ENCODE measurements around the gene RETREG1. TPM values are rescaled to one million over a fixed set of nuclear protein-coding genes. Genes with fewer than 3 reads are reported as not detected.

Gene RETREG1
- total and polyA plus RNA-seq, 2 experiments from 2014 or later, result 23.8 to 24.0 TPM

DNA sequence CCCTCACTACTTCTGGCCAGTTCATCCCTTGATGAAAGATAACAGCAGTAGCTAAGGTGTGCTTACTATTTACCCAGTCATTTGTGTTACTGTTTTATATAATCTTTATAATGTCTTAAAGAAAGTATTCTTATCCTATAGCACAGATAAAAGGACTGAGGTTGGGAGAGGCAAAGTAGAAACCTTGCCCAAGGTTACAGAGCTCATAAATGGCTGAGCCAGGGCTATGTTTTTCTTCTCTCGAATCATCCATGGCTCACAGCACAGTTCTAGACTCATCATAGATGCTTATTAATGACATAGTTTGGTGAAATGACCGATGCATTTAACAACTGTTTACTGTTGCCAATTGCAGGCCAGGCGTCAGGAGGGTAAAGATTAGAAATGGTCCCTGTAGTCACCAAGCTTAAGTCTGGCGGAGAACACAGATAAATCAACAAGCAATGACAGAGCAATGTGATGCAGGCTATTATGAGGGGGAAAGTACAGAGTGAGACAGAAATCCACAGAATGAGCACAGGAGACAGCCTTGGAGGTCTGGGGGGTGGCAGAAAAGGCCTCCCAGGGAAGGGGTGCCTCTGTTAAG, 85.6 kb downstream of the RETREG1 start:
- Histone ChIP-seq H3K27ac (peak overlapping the region; percentile 50), H3K79me2 (no peaks in the 10 kb centered on the region), H3K4me1 (ENCODE audit: insufficient read depth) (peaks cover 5% of the 10 kb centered on the region), H3K4me3 (no peak overlapping the region), H3K9me3 (ENCODE audit: low read depth) (no peaks in the 10 kb centered on the region), H2AFZ (no peak overlapping the region), H3K36me3 (replicated peaks; ENCODE audit: insufficient read depth, low read depth) (no peaks in the 10 kb centered on the region), H3K27me3 (no peaks in the 10 kb centered on the region), H3K9me2 (replicated peaks; ENCODE audit: insufficient read depth) (no peaks in the 10 kb centered on the region), H4K20me1 (ENCODE audit: insufficient read depth, poor library complexity, severe bottlenecking) (no peaks in the 10 kb centered on the region), H3K4me2 (no peak overlapping the region)
- peak; percentile 35 for DNase-seq (ENCODE audit: low spot score)
- TF ChIP-seq EZH2phosphoT487 (IDR thresholded peaks at IDR 0.05; ENCODE audit: low read depth, severe bottlenecking, unreplicated experiment) (no peak), EZH2 (IDR thresholded peaks at IDR 0.05; ENCODE audit: borderline replicate concordance) (no peak)
- TF ChIP-seq, protein P1, sequence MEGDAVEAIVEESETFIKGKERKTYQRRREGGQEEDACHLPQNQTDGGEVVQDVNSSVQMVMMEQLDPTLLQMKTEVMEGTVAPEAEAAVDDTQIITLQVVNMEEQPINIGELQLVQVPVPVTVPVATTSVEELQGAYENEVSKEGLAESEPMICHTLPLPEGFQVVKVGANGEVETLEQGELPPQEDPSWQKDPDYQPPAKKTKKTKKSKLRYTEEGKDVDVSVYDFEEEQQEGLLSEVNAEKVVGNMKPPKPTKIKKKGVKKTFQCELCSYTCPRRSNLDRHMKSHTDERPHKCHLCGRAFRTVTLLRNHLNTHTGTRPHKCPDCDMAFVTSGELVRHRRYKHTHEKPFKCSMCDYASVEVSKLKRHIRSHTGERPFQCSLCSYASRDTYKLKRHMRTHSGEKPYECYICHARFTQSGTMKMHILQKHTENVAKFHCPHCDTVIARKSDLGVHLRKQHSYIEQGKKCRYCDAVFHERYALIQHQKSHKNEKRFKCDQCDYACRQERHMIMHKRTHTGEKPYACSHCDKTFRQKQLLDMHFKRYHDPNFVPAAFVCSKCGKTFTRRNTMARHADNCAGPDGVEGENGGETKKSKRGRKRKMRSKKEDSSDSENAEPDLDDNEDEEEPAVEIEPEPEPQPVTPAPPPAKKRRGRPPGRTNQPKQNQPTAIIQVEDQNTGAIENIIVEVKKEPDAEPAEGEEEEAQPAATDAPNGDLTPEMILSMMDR (IDR thresholded peaks at IDR 0.05; ENCODE audit: poor library complexity), result no peak
- 43% methylated on average over 4 of the region's 4 CpGs for WGBS (ENCODE audit: low lambda C conversion rate, missing lambda C conversion rate)

DNA sequence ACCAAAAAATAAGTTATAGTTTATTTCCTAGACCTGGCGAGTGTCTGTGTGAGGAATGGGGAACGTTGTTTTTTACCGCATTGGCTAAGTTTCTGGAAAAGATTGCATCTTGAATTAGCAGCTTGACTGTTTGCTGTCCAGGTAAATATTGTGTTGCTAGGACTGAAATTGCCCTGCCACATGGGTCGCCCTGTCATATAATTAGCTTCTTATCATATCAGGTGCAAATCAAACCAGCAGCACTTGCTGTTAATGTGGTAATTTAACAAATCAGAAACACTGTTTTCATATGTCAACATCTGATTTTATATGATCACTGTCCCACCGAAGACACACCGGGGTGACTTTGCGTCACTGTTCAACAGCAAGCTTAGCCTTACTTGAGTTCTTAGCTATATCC, 87.5 kb downstream of the RETREG1 start:
- Histone ChIP-seq H3K79me2 (no peaks in the 10 kb centered on the region), H3K9me3 (ENCODE audit: low read depth) (no peaks in the 10 kb centered on the region), H3K4me2 (no peak overlapping the region), H3K36me3 (replicated peaks; ENCODE audit: insufficient read depth, low read depth) (no peaks in the 10 kb centered on the region), H4K20me1 (ENCODE audit: insufficient read depth, poor library complexity, severe bottlenecking) (no peaks in the 10 kb centered on the region), H3K27ac (no peak overlapping the region), H3K27me3 (no peaks in the 10 kb centered on the region), H2AFZ (no peak overlapping the region), H3K4me1 (ENCODE audit: insufficient read depth) (peaks cover 5% of the 10 kb centered on the region), H3K4me3 (no peak overlapping the region), H3K9me2 (replicated peaks; ENCODE audit: insufficient read depth) (no peaks in the 10 kb centered on the region)
- DNase-seq (ENCODE audit: low spot score), result peak; percentile 30
- WGBS (ENCODE audit: low lambda C conversion rate, missing lambda C conversion rate), result 61% methylated on average over 7 of the region's 7 CpGs
- no peak for TF ChIP-seq EZH2phosphoT487 (IDR thresholded peaks at IDR 0.05; ENCODE audit: low read depth, severe bottlenecking, unreplicated experiment)
- TF ChIP-seq EZH2 (IDR thresholded peaks at IDR 0.05; ENCODE audit: borderline replicate concordance), result no peak

DNA sequence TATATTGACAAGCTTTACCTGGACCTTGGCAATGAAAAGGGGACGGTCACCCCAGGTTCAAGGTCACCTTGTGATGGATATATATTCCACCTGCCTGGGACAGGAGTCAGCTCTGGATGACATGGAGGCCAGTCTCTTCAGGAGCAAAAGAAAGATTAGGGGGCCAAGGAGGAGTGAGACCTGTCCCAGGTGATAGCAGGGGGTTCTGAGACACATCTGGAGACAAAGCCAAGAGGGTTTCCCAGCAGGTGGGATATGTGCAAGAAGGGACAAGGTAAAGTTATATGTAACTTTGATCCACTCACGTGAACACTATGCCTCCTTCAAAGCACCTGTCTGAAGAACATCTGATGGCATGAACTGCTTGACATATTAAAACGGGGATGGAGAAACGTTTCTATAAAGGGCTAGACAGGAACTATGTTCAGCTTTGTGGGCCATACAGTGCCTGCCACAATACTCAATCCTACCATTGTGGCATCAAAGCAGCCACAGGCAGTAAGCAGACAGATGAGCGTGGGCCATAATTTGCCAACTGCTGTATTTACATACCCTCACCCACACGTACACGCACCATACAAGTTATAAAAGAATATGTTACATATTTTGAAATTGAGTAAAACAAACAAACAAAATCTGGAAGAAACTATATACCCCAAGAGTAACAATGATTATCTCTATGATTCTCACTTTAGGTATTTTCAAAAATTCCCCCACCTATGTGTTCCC, 88.3 kb downstream of the RETREG1 start:
- H4K20me1 ChIP-seq (ENCODE audit: insufficient read depth, poor library complexity, severe bottlenecking), result no peaks in the 10 kb centered on the region
- no peak overlapping the region for H2AFZ ChIP-seq
- H3K9me3 ChIP-seq (ENCODE audit: low read depth), result no peaks in the 10 kb centered on the region
- no peak overlapping the region for H3K4me2 ChIP-seq
- H3K4me3 ChIP-seq, result no peak overlapping the region
- no peaks in the 10 kb centered on the region for H3K36me3 ChIP-seq (replicated peaks; ENCODE audit: insufficient read depth, low read depth)
- peaks cover 5% of the 10 kb centered on the region for H3K4me1 ChIP-seq (ENCODE audit: insufficient read depth)
- DNase-seq (ENCODE audit: low spot score), result no peak
- TF ChIP-seq, protein P1 (IDR thresholded peaks at IDR 0.05; ENCODE audit: poor library complexity), result no peak
- TF ChIP-seq EZH2phosphoT487 (IDR thresholded peaks at IDR 0.05; ENCODE audit: low read depth, severe bottlenecking, unreplicated experiment) (no peak), EZH2 (IDR thresholded peaks at IDR 0.05; ENCODE audit: borderline replicate concordance) (no peak)
- no peak overlapping the region for H3K27ac ChIP-seq
- H3K9me2 ChIP-seq (replicated peaks; ENCODE audit: insufficient read depth), result no peaks in the 10 kb centered on the region
- no peaks in the 10 kb centered on the region for H3K27me3 ChIP-seq
- 86% methylated on average over 7 of the region's 7 CpGs for WGBS (ENCODE audit: low lambda C conversion rate, missing lambda C conversion rate)
- no peaks in the 10 kb centered on the region for H3K79me2 ChIP-seq

- TF ChIP-seq EZH2 (IDR thresholded peaks at IDR 0.05; ENCODE audit: borderline replicate concordance), result no peak
- no peaks in the 10 kb centered on the region for H3K9me3 ChIP-seq (ENCODE audit: low read depth)
- WGBS (ENCODE audit: low lambda C conversion rate, missing lambda C conversion rate), result 71% methylated on average over 4 of the region's 4 CpGs
- no peak overlapping the region for H3K4me2 ChIP-seq
- no peaks in the 10 kb centered on the region for H3K79me2 ChIP-seq
- H4K20me1 ChIP-seq (ENCODE audit: insufficient read depth, poor library complexity, severe bottlenecking), result no peaks in the 10 kb centered on the region
- H3K9me2 ChIP-seq (replicated peaks; ENCODE audit: insufficient read depth), result no peaks in the 10 kb centered on the region
- no peak overlapping the region for H3K4me3 ChIP-seq
- no peaks in the 10 kb centered on the region for H3K36me3 ChIP-seq (replicated peaks; ENCODE audit: insufficient read depth, low read depth)
- peaks cover 20% of the 10 kb centered on the region for H3K4me1 ChIP-seq (ENCODE audit: insufficient read depth)
- DNase-seq (ENCODE audit: low spot score), result no peak
- H3K27ac ChIP-seq, result no peak overlapping the region
- H2AFZ ChIP-seq, result no peak overlapping the region
- no peaks in the 10 kb centered on the region for H3K27me3 ChIP-seq
Observed at GRCh38 chr5:16525651-16526050, 91.1 kb downstream of the RETREG1 start.
